Measurements from ENCODE around the gene ZNF775.

GRCh38 chr7:150363872-150364271 is 15.3 kb upstream of the ZNF775 start:
- TF ChIP-seq CTCF (IDR thresholded peaks at IDR 0.05) (no peak), POLR2A (IDR thresholded peaks at IDR 0.05) (no peak)

All from lower leg skin (tissue), 3 donors.